Osteoblast (primary cell): Measurements from ENCODE around the gene HCFC1. TPM values are rescaled to one million over a fixed set of nuclear protein-coding genes. Genes with fewer than 3 reads are reported as not detected.
"Not testable (repeated sequence)": the region's sequence is repeated elsewhere in the genome, so short reads cannot be mapped to it uniquely, and the experiment has no call there.

Experiments
- DNase-seq: peaks from one replicate; pipeline ENCODE4 v3.0.0; 2011; ENCODE audit warnings: low spot score, mixed read lengths; ENCODE audit not compliant: insufficient read length; ENCODE audit errors: missing footprints
- H2AFZ ChIP-seq: 2 replicates; pipeline ENCODE4 v1.6.0; 2011; ENCODE audit warnings: mild to moderate bottlenecking, low read length
- H3K27ac ChIP-seq: 2 replicates; pipeline ENCODE4 v1.5.1; 2011; ENCODE audit warnings: mild to moderate bottlenecking, low read depth, low read length, moderate library complexity
- H3K27me3 ChIP-seq: 2 replicates; pipeline ENCODE4 v1.6.0; 2012; ENCODE audit warnings: mild to moderate bottlenecking, control low read depth, inconsistent platforms, low read length, moderate library complexity; ENCODE audit not compliant: insufficient read depth
- H3K36me3 ChIP-seq: 2 replicates; pipeline ENCODE4 v1.5.1; 2011; ENCODE audit warnings: mild to moderate bottlenecking, low read length, control low read depth, moderate library complexity; ENCODE audit not compliant: insufficient read depth
- H3K4me1 ChIP-seq: 2 replicates; pipeline ENCODE4 v1.5.1; 2011; ENCODE audit warnings: mild to moderate bottlenecking, low read length, control low read depth, moderate library complexity; ENCODE audit not compliant: insufficient read depth
- H3K4me2 ChIP-seq: 2 replicates; pipeline ENCODE4 v1.6.0; 2011; ENCODE audit warnings: mild to moderate bottlenecking, low read length; ENCODE audit not compliant: insufficient read depth
- H3K4me3 ChIP-seq: fragments of 200-600 bp; sonication (generic); 3 replicates; pipeline ENCODE4 v1.5.1; 2012; ENCODE audit warnings: mild to moderate bottlenecking, low read length, inconsistent platforms; ENCODE audit not compliant: insufficient read depth
- H3K79me2 ChIP-seq: 2 replicates; pipeline ENCODE4 v1.6.0; 2012; ENCODE audit warnings: mild to moderate bottlenecking, low read length, control low read depth, inconsistent platforms; ENCODE audit not compliant: insufficient read depth
- H3K9me3 ChIP-seq: 2 replicates; pipeline ENCODE4 v1.5.1; 2011; ENCODE audit warnings: low read depth, low read length, control low read depth
- H4K20me1 ChIP-seq: 2 replicates; pipeline ENCODE4 v1.6.0; 2012; ENCODE audit warnings: mild to moderate bottlenecking, low read length, control low read depth; ENCODE audit not compliant: insufficient read depth
- CTCF ChIP-seq: IDR thresholded peaks from 2 replicates; pipeline ENCODE4 v1.5.1; 2011; ENCODE audit warnings: mild to moderate bottlenecking, low read depth, low read length, moderate library complexity; ENCODE audit errors: extremely low read depth
- total RNA-seq: library from RNA; depleted of rRNA; stranded (reverse); fragments of >200 nt; gene quantifications from 2 replicates; pipeline ENCODE4 v1.2.3, GENCODE V29; 2012

HCFC1 gene
- total RNA-seq, 1 donor: 24.6 TPM

- H3K4me2 ChIP-seq: no peak overlapping the region
- H3K27ac ChIP-seq: no peak overlapping the region
- TF ChIP-seq CTCF: no peak
- no peak overlapping the region for H2AFZ ChIP-seq
- H3K4me3 ChIP-seq: no peak overlapping the region
- no peaks in the 10 kb centered on the region for H4K20me1 ChIP-seq
- H3K9me3 ChIP-seq: no peaks in the 10 kb centered on the region
- no peaks in the 10 kb centered on the region for H3K4me1 ChIP-seq
- peaks cover 4% of the 10 kb centered on the region for H3K36me3 ChIP-seq
- H3K27me3 ChIP-seq: no peaks in the 10 kb centered on the region
- H3K79me2 ChIP-seq: no peaks in the 10 kb centered on the region
- peak; percentile 46 for DNase-seq
Measured at GRCh38 chrX:153981771-153982533, 10.3 kb upstream of the HCFC1 start.

- Histone ChIP-seq H4K20me1 (no peaks in the 10 kb centered on the region), H3K79me2 (peaks cover 2% of the 10 kb centered on the region), H2AFZ (no peak overlapping the region), H3K27ac (no peak overlapping the region), H3K4me1 (no peaks in the 10 kb centered on the region), H3K4me3 (no peak overlapping the region), H3K27me3 (no peaks in the 10 kb centered on the region), H3K4me2 (no peak overlapping the region), H3K36me3 (peaks cover 4% of the 10 kb centered on the region), H3K9me3 (no peaks in the 10 kb centered on the region)
- peak; percentile 56 for DNase-seq
- TF ChIP-seq CTCF: no peak
Measured at GRCh38 chrX:153981231-153981630, 9.6 kb upstream of the HCFC1 start.

- not testable (repeated sequence) for H3K27me3 ChIP-seq, H2AFZ ChIP-seq, H4K20me1 ChIP-seq, H3K4me1 ChIP-seq, H3K4me3 ChIP-seq, DNase-seq, H3K36me3 ChIP-seq, H3K9me3 ChIP-seq, H3K27ac ChIP-seq, H3K4me2 ChIP-seq, H3K79me2 ChIP-seq
Measured at GRCh38 chrX:153980394-153980793, 8.8 kb upstream of the HCFC1 start.

- TF ChIP-seq CTCF: no peak
- H2AFZ ChIP-seq: no peak overlapping the region
Measured at GRCh38 chrX:153974726-153975286, 3.2 kb upstream of the HCFC1 start.

More at GRCh38 chrX:153974726-153975286, 3.2 kb upstream of the HCFC1 start:
- peaks cover 10% of the 10 kb centered on the region for H3K4me1 ChIP-seq
- peak; percentile 65 for DNase-seq
- H3K27me3 ChIP-seq: no peaks in the 10 kb centered on the region
- H3K27ac ChIP-seq: no peak overlapping the region
- H4K20me1 ChIP-seq: peaks cover 5% of the 10 kb centered on the region
- H3K4me2 ChIP-seq: no peak overlapping the region
- H3K9me3 ChIP-seq: no peaks in the 10 kb centered on the region
- H3K36me3 ChIP-seq: no peaks in the 10 kb centered on the region
- H3K79me2 ChIP-seq: peaks cover 25% of the 10 kb centered on the region
- no peak overlapping the region for H3K4me3 ChIP-seq
